ENCODE measurements around the gene PRXL2B. TPM values are rescaled to one million over a fixed set of nuclear protein-coding genes. Genes with fewer than 3 reads are reported as not detected.
"Not testable (repeated sequence)": the region's sequence is repeated elsewhere in the genome, so short reads cannot be mapped to it uniquely, and the experiment has no call there.

Gene PRXL2B
- total RNA-seq, 1 experiment from 2014 or later = 34.8 TPM

DNA sequence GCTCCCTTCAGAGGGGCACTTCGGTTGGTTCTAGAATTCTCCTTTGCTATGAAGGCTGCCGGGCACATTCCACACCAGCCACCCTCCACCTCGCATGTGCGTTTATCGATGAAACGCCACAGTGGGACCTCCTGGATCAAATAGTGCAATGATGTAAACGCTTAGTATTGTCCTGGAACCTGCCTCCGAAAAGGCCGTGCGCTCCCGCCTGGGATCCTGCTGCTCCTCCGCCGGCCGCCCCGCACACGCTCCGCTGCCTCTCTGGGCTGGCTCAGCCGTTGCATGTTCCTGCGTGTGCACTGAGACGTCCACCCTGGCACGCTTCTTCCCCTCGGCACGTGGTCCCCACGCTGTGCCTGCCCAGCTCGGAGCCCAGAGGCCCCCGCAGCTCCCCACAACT lies 34.4 kb upstream of the PRXL2B start:
- Histone ChIP-seq H3K27me3 (replicated peaks; ENCODE audit: insufficient read depth, low read depth, low read length, poor library complexity) (no peaks in the 10 kb centered on the region), H3K4me3 (ENCODE audit: low read depth, low read length, poor library complexity, severe bottlenecking) (no peak overlapping the region), H3K27ac (ENCODE audit: low read depth, low read length, poor library complexity, severe bottlenecking) (no peak overlapping the region), H3K36me3 (ENCODE audit: insufficient read depth, low read length, poor library complexity, severe bottlenecking) (no peaks in the 10 kb centered on the region), H3K4me1 (ENCODE audit: insufficient read depth, low read length, poor library complexity, severe bottlenecking) (peaks cover 31% of the 10 kb centered on the region), H3K9me3 (ENCODE audit: low read depth, low read length, poor library complexity, severe bottlenecking) (no peaks in the 10 kb centered on the region)
- no peak for TF ChIP-seq EZH2 (IDR thresholded peaks at IDR 0.05; ENCODE audit: borderline replicate concordance, low read depth, low read length, poor library complexity, severe bottlenecking)
- TF ChIP-seq, protein P1, sequence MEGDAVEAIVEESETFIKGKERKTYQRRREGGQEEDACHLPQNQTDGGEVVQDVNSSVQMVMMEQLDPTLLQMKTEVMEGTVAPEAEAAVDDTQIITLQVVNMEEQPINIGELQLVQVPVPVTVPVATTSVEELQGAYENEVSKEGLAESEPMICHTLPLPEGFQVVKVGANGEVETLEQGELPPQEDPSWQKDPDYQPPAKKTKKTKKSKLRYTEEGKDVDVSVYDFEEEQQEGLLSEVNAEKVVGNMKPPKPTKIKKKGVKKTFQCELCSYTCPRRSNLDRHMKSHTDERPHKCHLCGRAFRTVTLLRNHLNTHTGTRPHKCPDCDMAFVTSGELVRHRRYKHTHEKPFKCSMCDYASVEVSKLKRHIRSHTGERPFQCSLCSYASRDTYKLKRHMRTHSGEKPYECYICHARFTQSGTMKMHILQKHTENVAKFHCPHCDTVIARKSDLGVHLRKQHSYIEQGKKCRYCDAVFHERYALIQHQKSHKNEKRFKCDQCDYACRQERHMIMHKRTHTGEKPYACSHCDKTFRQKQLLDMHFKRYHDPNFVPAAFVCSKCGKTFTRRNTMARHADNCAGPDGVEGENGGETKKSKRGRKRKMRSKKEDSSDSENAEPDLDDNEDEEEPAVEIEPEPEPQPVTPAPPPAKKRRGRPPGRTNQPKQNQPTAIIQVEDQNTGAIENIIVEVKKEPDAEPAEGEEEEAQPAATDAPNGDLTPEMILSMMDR (conservative IDR thresholded peaks at IDR 0.05; ENCODE audit: low read depth, low read length) = no peak
- POLR2A ChIA-PET (ENCODE audit: low non-redundant PET) = no interaction called here
- CTCF ChIA-PET = no interaction called here
- no TSS peak for BruUV-seq (replicated peaks)
- intact Hi-C loops (cut with micrococcal nuclease; ENCODE audit: unreplicated experiment) = loop anchor here (10.0 kb wide), 1 partner anchor 873 kb away; no protein-coding TSS in a partner anchor
- DNase-seq (ENCODE audit: low spot score) = no peak

DNA sequence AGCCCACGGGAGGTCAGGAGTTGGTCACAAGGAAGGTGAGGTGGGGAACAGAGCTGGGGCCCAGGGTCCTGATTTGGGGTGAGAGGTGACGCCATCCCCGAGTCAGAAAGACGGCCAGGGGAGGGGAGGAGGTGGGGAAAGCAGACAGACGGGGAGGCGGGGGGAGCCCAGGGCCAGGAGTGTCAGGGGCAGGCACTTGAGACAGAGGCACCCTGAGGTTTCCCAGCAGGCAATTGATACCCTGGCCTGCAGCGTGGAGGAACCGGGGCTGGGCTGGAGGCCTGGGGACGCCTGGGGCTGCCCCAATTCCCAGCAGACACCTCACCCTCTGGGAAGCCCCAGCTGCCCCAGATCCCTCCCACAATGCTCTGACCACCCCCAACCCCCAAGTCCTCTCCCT lies 33.5 kb upstream of the PRXL2B start:
- CTCF ChIA-PET; H3K27ac ChIP-seq (ENCODE audit: low read depth, low read length, poor library complexity, severe bottlenecking); H3K4me3 ChIP-seq (ENCODE audit: low read depth, low read length, poor library complexity, severe bottlenecking); DNase-seq (ENCODE audit: low spot score); H3K27me3 ChIP-seq (replicated peaks; ENCODE audit: insufficient read depth, low read depth, low read length, poor library complexity); POLR2A ChIA-PET (ENCODE audit: low non-redundant PET); H3K9me3 ChIP-seq (ENCODE audit: low read depth, low read length, poor library complexity, severe bottlenecking); H3K36me3 ChIP-seq (ENCODE audit: insufficient read depth, low read length, poor library complexity, severe bottlenecking); BruUV-seq (replicated peaks): not testable (repeated sequence)
- H3K4me1 ChIP-seq (ENCODE audit: insufficient read depth, low read length, poor library complexity, severe bottlenecking) = peaks cover 22% of the 10 kb centered on the region
- intact Hi-C loops (cut with micrococcal nuclease; ENCODE audit: unreplicated experiment) = loop anchor here (10.0 kb wide), 1 partner anchor 872 kb away; no protein-coding TSS in a partner anchor

DNA sequence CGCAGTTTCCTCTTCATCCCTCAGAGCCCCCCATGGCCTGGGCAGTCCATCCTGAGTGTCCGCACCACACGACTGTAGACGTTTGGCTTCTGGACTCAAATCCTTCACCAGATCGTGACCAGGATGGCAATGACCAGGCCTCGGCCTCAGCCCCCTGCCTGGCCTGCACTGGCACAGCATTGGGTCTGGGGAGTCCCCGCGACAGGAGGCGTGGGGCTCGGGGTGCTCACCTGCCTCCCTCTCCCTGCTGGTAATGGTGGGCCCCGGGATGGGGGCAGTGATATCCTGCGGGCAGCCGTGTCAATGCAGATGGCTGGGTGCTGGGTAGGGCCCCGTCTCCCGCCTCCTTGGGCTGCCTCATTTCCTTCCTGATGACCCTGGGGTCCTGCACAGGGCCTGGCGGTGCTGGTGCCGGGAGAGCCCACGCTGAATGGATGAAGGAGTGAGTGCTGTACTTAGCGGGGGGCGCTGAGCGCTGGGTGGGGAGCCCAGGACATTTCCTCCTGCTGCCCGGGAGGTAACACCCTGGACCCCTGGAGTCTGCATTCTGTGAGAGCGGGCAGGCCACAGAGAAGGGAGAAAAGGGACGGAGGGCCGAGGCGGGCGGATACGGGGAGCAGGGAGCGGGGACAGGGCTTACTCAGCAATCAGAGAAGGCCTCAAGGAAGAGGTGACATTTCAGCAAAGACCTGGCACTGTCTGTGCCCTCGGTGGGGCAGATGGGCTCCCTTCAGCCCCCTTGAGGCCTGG lies 32.5 kb upstream of the PRXL2B start:
- CTCF ChIA-PET = no interaction called here
- intact Hi-C loops (cut with micrococcal nuclease; ENCODE audit: unreplicated experiment) = loop anchor here (10.0 kb wide), 1 partner anchor 871 kb away; no protein-coding TSS in a partner anchor

More for the DNA sequence above, 32.5 kb upstream of the PRXL2B start:
- POLR2A ChIA-PET (ENCODE audit: low non-redundant PET) = no interaction called here
- BruUV-seq (replicated peaks) = no TSS peak
- no peak for DNase-seq (ENCODE audit: low spot score)
- Histone ChIP-seq H3K4me1 (ENCODE audit: insufficient read depth, low read length, poor library complexity, severe bottlenecking) (peaks cover 17% of the 10 kb centered on the region), H3K9me3 (ENCODE audit: low read depth, low read length, poor library complexity, severe bottlenecking) (no peaks in the 10 kb centered on the region), H3K27ac (ENCODE audit: low read depth, low read length, poor library complexity, severe bottlenecking) (no peak overlapping the region), H3K4me3 (ENCODE audit: low read depth, low read length, poor library complexity, severe bottlenecking) (no peak overlapping the region), H3K27me3 (replicated peaks; ENCODE audit: insufficient read depth, low read depth, low read length, poor library complexity) (no peaks in the 10 kb centered on the region), H3K36me3 (ENCODE audit: insufficient read depth, low read length, poor library complexity, severe bottlenecking) (no peaks in the 10 kb centered on the region)
- no peak for TF ChIP-seq EZH2 (IDR thresholded peaks at IDR 0.05; ENCODE audit: borderline replicate concordance, low read depth, low read length, poor library complexity, severe bottlenecking)
- TF ChIP-seq, protein P1 (conservative IDR thresholded peaks at IDR 0.05; ENCODE audit: low read depth, low read length) = no peak
